ENCODE data around the gene FBXO10. TPM values are rescaled to one million over a fixed set of nuclear protein-coding genes. Genes with fewer than 3 reads are reported as not detected.
A peak's percentile ranks its signal among the peaks of the same experiment; 100 is the strongest.
"Not testable (repeated sequence)": the region's sequence is repeated elsewhere in the genome, so short reads cannot be mapped to it uniquely, and the experiment has no call there.

The FBXO10 gene
- total and polyA plus RNA-seq, 8 donors, result 8.0 to 12.0 (median 9.9) TPM

- intact Hi-C loops (cut with DNase I), result no loop called here
- H3K27ac ChIP-seq, result no peak overlapping the region
- no peaks in the 10 kb centered on the region for H3K27me3 ChIP-seq
- no peak overlapping the region for H3K4me3 ChIP-seq
- H3K4me1 ChIP-seq, result no peaks in the 10 kb centered on the region
- ATAC-seq, result no peak
- DNase-seq, result no peak
- peaks cover 0 to 18% of the 10 kb centered on the region in 2 donors for H3K36me3 ChIP-seq
- no peak for TF ChIP-seq CTCF (IDR thresholded peaks at IDR 0.05)
- no peaks in the 10 kb centered on the region for H3K9me3 ChIP-seq
Observed at GRCh38 chr9:37511016-37512010, 64.9 kb downstream of the FBXO10 start.

- H3K27ac ChIP-seq; H3K4me3 ChIP-seq; intact Hi-C loops (cut with DNase I); DNase-seq; H3K27me3 ChIP-seq; ATAC-seq; H3K9me3 ChIP-seq; H3K4me1 ChIP-seq: not testable (repeated sequence)
- peaks cover 0 to 26% of the 10 kb centered on the region in 2 donors for H3K36me3 ChIP-seq
Observed at GRCh38 chr9:37510053-37510452, 66.1 kb downstream of the FBXO10 start.

- Histone ChIP-seq H3K27me3 (no peaks in the 10 kb centered on the region), H3K4me3 (no peak overlapping the region), H3K27ac (no peak overlapping the region), H3K4me1 (no peaks in the 10 kb centered on the region), H3K9me3 (no peaks in the 10 kb centered on the region), H3K36me3 (peaks cover 0 to 31% of the 10 kb centered on the region in 2 donors)
- TF ChIP-seq CTCF (IDR thresholded peaks at IDR 0.05), result no peak
- intact Hi-C loops (cut with DNase I), result no loop called here
- DNase-seq (no peak), ATAC-seq (no peak)
Observed at GRCh38 chr9:37509536-37509935, 66.6 kb downstream of the FBXO10 start.

GRCh38 chr9:37508834-37509206, 67.4 kb downstream of the FBXO10 start:
- Histone ChIP-seq H3K9me3 (no peaks in the 10 kb centered on the region), H3K4me1 (no peaks in the 10 kb centered on the region), H3K27ac (no peak overlapping the region), H3K27me3 (no peaks in the 10 kb centered on the region), H3K36me3 (peaks cover 0 to 38% of the 10 kb centered on the region in 2 donors), H3K4me3 (no peak overlapping the region)
- intact Hi-C loops (cut with DNase I), result no loop called here
- TF ChIP-seq CTCF (IDR thresholded peaks at IDR 0.05), result no peak
- peak; percentile 19 for ATAC-seq
- DNase-seq, result no peak

- Histone ChIP-seq H3K27me3 (no peaks in the 10 kb centered on the region), H3K4me1 (no peaks in the 10 kb centered on the region), H3K4me3 (no peak overlapping the region), H3K36me3 (peaks cover 0 to 44% of the 10 kb centered on the region in 2 donors), H3K9me3 (no peaks in the 10 kb centered on the region), H3K27ac (no peak overlapping the region)
- DNase-seq (no peak), ATAC-seq (peak; percentile 33)
- no peak for TF ChIP-seq CTCF (IDR thresholded peaks at IDR 0.05)
- intact Hi-C loops (cut with DNase I), result no loop called here
Observed at GRCh38 chr9:37508135-37508833, 67.9 kb downstream of the FBXO10 start.

Data from left lung (tissue), 10 donors.